D341Med (cell line): Measurements from ENCODE around the gene PERP.
"Not testable (repeated sequence)": the region's sequence is repeated elsewhere in the genome, so short reads cannot be mapped to it uniquely, and the experiment has no call there.

Source experiments
- DNase-seq: peaks from one replicate; pipeline ENCODE4 v3.0.0; 2012; ENCODE audit warnings: low spot score

PERP gene

DNA sequence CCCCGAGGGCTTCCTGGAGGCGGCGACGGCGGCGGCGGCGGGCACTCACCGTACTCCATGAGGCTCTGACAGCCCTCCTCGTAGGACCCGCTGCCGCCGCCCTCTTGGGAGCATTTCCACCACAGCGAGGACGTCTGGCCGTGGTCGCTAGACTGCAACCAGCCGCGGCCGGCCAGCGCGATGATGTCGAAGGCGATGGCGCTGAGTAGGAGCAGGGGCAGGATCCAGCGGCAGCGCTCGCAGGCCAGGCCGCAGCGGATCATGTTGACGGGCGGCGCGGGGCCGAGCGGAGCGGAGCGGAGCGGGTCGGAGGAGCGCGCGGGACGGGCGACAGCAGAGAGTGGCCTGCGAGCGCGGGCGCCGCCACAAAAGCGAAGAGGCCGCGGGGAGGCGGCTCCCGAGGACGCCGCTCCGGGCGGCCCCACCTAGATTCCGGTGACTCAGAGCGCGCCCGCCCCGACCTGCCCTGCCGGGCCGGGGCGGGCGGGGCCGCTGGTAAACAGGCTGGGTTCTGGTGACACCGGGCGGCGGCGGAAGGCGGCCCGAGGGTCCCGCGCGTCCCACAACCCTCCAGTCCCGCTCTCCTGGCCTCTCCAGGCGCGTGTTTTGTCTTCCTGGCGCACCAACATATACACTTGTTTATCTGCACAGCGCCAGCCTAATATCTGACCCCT lies at the start of gene PERP:
Gene PERP, minus strand, starts transcription at position 342 of the 674 bp plus-strand sequence. Its CDS starts 79 bp downstream, at position 263.
- peak; percentile 70 for DNase-seq

GRCh38 chr6:138155443-138155842 lies 48.2 kb upstream of the PERP start:
- no peak for DNase-seq

- no peak for DNase-seq
Measured at GRCh38 chr6:138146544-138146943, 39.3 kb upstream of the PERP start.

GRCh38 chr6:138145402-138145801 lies 38.2 kb upstream of the PERP start:
- no peak for DNase-seq

GRCh38 chr6:138142806-138143205 lies 35.6 kb upstream of the PERP start:
- DNase-seq: no peak

DNA sequence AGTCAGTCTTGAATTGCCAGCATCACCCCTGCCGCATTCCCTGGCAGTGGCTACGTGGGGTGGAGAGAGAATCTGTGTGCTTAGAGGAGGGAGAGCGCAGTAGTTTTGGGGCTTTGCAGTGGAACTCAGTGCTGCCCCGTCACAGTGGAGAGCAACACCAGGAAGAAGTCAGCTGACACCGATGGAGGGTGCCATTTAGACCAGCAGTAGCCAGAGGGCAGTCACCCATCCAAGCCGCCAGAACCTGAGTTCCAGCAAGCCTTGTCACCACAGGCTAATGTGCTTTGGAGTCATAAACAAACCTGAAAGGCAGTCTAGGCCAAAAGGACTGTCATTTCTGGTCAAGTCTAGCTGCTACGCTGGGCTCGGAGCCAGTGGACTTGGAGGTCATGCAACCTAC lies 22.0 kb upstream of the PERP start:
- no peak for DNase-seq

DNA sequence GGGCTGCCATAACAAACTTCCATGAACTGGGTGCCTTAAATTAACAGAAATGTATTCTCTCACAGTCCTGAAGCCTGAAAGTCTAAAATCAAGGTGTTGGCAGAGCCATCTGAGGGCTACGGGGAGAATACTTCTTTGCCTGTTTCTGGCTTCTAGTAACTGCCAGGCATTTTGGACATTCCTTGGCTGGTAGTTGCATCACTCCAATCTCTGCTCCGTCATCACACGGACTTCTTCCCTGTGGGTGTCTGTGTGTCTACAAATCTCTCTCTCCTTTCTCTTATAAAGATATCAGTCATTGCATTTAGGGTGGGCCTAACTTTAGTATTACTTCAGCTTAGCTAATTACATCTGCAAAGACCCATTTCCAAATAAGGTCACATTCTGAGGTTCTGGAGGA lies 20.9 kb upstream of the PERP start:
- DNase-seq: no peak

DNA sequence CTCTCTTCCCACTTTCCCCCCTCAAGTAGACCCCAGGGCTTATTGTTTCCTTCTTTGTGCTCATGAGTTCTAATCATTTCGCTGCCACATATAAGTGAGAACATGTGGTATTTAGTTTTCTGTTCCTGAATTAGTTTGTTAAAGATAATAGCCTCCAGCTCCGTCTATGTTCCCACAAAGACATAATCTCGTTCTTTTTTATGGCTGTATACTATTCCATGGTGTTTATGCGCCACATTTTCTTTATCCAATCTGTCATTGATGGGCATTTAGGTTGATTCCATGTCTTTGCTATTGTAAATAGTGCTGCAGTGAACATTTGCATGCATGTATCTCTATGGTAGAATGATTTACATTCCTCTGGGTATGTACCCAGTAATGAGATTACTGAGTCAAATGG lies 16.9 kb upstream of the PERP start:
- DNase-seq: no peak

DNA sequence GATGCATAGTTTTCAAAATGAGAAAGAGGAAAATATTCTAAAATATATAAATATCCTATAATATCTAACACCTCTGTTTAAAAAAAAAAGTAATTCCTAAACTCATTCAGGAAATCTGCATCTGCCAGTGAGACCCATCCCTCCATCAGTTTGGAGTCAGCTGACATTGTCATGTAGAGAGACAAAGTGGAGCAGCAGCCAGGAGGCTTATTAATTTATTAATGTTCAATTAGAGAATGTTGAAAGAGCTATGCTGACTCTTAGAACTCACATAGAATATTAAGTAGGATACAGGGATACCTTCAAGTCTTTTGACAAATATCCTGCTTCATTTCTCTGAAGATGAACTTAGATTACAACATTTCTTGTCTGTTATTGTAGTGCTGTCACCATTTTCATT lies 12.8 kb upstream of the PERP start:
- DNase-seq: no peak

DNA sequence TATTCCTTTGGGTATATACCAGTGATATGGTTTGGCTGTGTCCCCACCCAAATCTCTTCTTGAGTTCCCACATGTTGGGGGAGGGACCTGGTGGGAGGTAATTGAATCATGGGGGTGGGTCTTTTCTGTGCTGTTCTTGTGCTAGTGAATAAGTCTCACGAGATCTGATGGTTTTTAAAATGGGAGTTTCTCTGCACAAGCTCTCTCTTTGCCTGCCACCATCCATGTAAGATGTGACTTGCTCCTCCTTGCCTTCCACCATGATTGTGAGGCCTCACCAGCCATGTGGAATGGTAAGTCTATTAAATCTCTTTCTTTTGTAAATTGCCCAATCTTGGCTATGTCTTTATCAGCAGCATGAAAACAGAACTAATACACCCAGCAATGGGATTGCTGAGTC lies 12.0 kb upstream of the PERP start:
- DNase-seq: not testable (repeated sequence)

- no peak for DNase-seq
Measured at GRCh38 chr6:138117376-138117914, 10.2 kb upstream of the PERP start.

- no peak for DNase-seq
Measured at GRCh38 chr6:138116661-138116999, 9.4 kb upstream of the PERP start.

DNA sequence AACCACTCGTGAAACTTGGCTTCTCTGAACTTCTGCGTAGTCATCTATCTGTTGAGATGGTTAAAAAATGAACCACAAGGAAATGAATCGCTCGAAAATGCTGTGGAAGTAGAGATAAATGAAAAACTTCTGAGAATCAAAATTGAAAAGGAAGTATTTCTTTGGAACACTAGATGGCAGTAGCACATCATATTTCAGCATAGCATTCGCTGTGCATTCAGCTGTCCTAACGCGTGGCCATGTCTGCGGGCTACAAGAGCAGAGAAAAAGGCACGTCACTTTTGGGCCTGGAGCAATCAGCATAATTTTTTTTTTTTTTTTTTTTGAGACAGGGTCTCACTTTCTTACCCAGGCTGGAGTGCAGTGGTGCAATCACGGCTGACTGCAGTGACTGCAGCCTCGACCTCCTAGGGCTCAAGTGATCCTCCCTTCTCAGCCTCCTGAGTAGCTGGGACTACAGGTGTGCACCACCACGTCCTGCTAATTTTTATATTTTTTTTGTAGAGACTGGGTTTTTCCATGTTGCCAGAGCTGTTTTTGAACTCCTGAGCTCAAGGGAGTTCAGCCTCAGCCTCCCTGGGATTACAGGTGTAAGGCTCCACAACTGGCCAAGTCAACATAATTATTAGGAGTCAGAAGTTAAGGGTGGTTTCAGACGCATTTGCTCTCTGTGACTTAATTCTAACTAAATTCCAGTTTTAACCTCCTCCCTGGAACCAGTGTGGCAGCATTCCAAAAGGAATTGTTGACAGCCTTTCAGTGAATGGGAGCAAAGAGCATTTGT lies 8.8 kb upstream of the PERP start:
- DNase-seq: peak; percentile 73

DNA sequence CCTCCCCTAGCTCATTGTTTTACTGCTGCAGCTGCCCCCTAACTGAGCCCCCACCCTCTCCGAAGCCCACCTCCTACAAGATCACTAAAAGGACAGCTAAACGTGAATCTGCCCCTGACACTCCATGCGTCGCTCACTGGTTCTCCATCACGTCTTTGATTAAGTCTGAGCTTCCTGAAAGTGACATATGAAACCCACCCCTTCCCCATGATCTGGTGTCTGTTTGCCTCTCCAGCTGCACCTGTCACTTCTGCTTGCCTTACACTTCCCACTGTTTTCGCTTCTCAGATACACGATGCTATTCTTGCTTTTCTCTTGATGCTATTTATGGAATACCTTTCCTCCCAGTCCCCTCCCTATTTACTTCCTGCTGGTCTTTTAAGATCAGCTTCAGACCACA lies 8.0 kb upstream of the PERP start:
- DNase-seq: no peak

DNA sequence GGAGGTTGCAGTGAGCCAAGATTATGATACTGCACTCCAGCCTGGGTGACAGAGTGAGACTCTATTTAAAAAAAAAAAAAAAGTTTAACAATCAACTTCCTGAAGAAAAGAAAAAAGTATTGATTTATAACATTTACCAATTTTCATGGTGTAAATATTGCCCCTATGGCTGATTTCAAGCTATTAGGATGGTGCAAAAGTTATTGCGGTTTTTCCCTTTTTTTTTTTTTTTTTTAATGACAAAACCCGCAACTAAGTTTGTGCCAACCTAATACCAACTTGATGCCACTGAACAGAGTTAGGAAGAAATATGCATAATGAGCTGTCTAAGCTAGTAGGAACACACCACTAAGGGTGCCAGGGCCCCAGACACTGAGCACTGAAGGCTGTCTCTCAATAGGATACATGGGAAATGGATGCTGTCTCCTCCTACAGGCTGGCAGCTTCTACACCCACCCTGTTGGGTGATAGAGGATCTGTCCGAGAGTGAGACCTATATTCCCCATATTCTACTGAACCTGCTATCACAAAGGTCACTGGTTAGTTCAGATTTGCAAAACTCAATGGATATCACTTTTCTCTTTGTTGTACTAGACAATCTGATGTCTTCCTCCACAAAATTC lies 6.5 kb upstream of the PERP start:
- DNase-seq: no peak

GRCh38 chr6:138110229-138110628 lies 3.0 kb upstream of the PERP start:
- DNase-seq: no peak

- peak; percentile 52 for DNase-seq
Measured at GRCh38 chr6:138109042-138109997, 2.1 kb upstream of the PERP start.

GRCh38 chr6:138107752-138108592 lies 753 bp upstream of the PERP start:
- DNase-seq: peak; percentile 39

DNA sequence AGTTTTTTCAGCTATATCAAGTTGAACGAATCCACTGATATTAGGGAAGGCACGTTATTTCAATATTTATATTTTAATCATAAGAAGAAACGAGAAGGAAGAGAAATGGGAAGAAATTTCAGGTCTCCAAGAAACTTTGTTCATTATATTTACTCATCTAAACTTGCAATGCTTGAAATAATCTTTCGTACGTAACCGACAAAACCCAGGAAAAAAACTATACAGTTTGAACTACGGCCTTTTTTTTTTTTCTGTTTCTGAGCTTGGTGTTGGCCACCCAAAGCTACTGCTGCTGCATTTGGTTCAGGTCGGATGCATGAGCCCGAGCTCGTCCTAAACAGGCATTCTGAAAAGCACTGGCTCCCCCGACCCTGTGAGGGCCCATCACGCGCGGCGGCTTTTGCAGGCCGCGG lies 548 bp downstream of the PERP start:
- no peak for DNase-seq

GRCh38 chr6:138105880-138106664 lies 1.1 kb downstream of the PERP start:
- DNase-seq: no peak
